Occipital lobe (tissue), 2 donors: ENCODE results near the gene DDX25. TPM values are rescaled to one million over a fixed set of nuclear protein-coding genes. Genes with fewer than 3 reads are reported as not detected.

ENCODE experiments used
- DNase-seq: peaks from one replicate; lab custom pipeline; 2025; lab: John Stamatoyannopoulos, UW
- total RNA-seq: library from RNA; depleted of rRNA; stranded (reverse); fragments of >200 nt; gene quantifications from one replicate; pipeline ENCODE4 v1.2.3, GENCODE V29; 2014

The DDX25 gene
- total RNA-seq, 1 donor from 2014 or later = 18.7 TPM

- no peak for DNase-seq
These were observed 73.0 kb downstream of the DDX25 start for GRCh38 chr11:125977333-125977732.

DNA sequence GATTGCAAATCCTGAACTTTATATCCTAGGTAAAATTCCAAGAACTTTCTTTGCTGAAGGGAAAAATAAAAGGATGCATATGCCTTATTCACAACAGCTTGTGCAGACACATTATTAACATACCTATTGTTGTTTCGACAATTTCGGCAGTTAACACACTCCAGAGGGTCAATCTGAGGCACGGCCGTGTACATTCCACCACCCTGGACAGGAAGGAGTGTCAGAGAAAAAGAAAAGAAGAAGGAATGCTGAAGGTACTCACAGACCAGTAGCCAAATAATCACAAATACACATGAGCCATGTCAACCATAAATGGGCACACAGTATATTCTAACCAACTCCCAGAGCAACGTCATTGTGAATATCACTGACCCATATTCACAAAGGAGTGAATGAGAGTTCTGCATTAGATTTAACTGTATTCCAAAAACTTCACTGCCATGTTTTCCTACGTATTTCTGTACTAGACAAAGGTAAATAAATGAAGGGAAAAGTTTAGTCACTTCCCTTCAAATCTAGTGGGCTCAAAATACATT is 73.9 kb downstream of the DDX25 start:
- DNase-seq = no peak

Other genes with a start within 250 kb of the DDX25 start
- gene ACRV1, start 223.7 kb upstream of the DDX25 start, total RNA-seq = 0.31 TPM
- gene PATE1, start 158.2 kb upstream of the DDX25 start, total RNA-seq = not detected
- 1.6 TPM for gene PATE2, start 125.7 kb upstream of the DDX25 start, total RNA-seq
- not detected for gene PATE3, start 116.4 kb upstream of the DDX25 start, total RNA-seq
- gene PATE4, start 71.2 kb upstream of the DDX25 start, total RNA-seq = not detected
- 12.5 TPM for gene HYLS1, start 16.8 kb upstream of the DDX25 start, total RNA-seq
- 12.0 TPM for gene PUS3, start 1.3 kb upstream of the DDX25 start, total RNA-seq
- gene VSIG10L2, start 41.5 kb downstream of the DDX25 start, total RNA-seq = not detected
- gene CDON, start 158.4 kb downstream of the DDX25 start, total RNA-seq = 39.8 TPM